IMR-90 (cell line): Measurements from ENCODE around the gene PPP1R3D. TPM values are rescaled to one million over a fixed set of nuclear protein-coding genes. Genes with fewer than 3 reads are reported as not detected.

Experiments used
- ATAC-seq: fragments of 200-7000 bp; cut with Tn5 transposase; 2 replicates; pipeline ENCODE4 v1.9.1; 2020; ENCODE audit warnings: low read depth, mild to moderate bottlenecking, moderate library complexity
- BruUV-seq: library from RNA; stranded (reverse); fragments of 400-500 nt; replicated peaks from 2 replicates; lab custom pipeline; 2021; lab: Mats Ljungman, UMichigan
- CTCF ChIA-PET: fragments of 300-600 bp; formaldehyde crosslinking; extraction: SDS; loops from one replicate; lab custom pipeline; 2021; ENCODE audit warnings: antibody characterized with exemption; lab: Yijun Ruan, JAX
- POLR2A ChIA-PET: fragments of 300-600 bp; sonication (Branson Sonifier 250); formaldehyde crosslinking; loops from one replicate; lab custom pipeline; 2022; ENCODE audit warnings: antibody characterized with exemption; ENCODE audit not compliant: unreplicated experiment; lab: Charles Lee
- DNase-seq: peaks from one replicate; pipeline ENCODE4 v3.0.0; 2013
- H2AFZ ChIP-seq: replicated peaks from 2 replicates; pipeline ENCODE3; 2013; ENCODE audit warnings: low read length, mild to moderate bottlenecking; ENCODE audit not compliant: poor library complexity
- H2AK5ac ChIP-seq: 2 replicates; pipeline ENCODE4 v1.6.1; 2013; ENCODE audit warnings: low read depth, low read length, inconsistent platforms
- H2AK9ac ChIP-seq: replicated peaks from 2 replicates; pipeline ENCODE3; 2013; ENCODE audit warnings: mild to moderate bottlenecking, low read depth, low read length, moderate library complexity; ENCODE audit not compliant: poor library complexity
- H2BK120ac ChIP-seq: 2 replicates; pipeline ENCODE4 v1.6.1; 2013; ENCODE audit warnings: low read depth, low read length, inconsistent platforms
- H2BK15ac ChIP-seq: 3 replicates; pipeline ENCODE4 v1.6.1; 2013; ENCODE audit warnings: low read depth, low read length, inconsistent platforms
- H2BK20ac ChIP-seq: 2 replicates; pipeline ENCODE4 v1.6.1; 2013; ENCODE audit warnings: low read depth, mild to moderate bottlenecking, inconsistent platforms, low read length, moderate library complexity
- H2BK5ac ChIP-seq: 2 replicates; pipeline ENCODE4 v1.6.1; 2013; ENCODE audit warnings: mild to moderate bottlenecking, low read depth, low read length, inconsistent platforms; ENCODE audit not compliant: poor library complexity, severe bottlenecking
- H3K14ac ChIP-seq: replicated peaks from 2 replicates; pipeline ENCODE4 v1.6.1; 2013; ENCODE audit warnings: low read depth, low read length, inconsistent platforms
- H3K18ac ChIP-seq: 2 replicates; pipeline ENCODE4 v1.6.1; 2013; ENCODE audit warnings: low read depth, low read length, control low read depth
- H3K23ac ChIP-seq: 2 replicates; pipeline ENCODE4 v1.6.1; 2013; ENCODE audit warnings: low read depth, low read length, inconsistent platforms
- H3K27ac ChIP-seq: 2 replicates; pipeline ENCODE4 v1.5.1; 2013; ENCODE audit warnings: mild to moderate bottlenecking, control low read depth, low read length; ENCODE audit not compliant: insufficient read depth
- H3K27me3 ChIP-seq: 2 replicates; pipeline ENCODE4 v1.6.1; 2013; ENCODE audit warnings: low read length; ENCODE audit not compliant: control insufficient read depth, insufficient read depth
- H3K36me3 ChIP-seq: 2 replicates; pipeline ENCODE4 v1.6.1; 2013; ENCODE audit warnings: low read length, mixed read lengths; ENCODE audit not compliant: control insufficient read depth, insufficient read depth
- H3K4ac ChIP-seq: 2 replicates; pipeline ENCODE4 v1.6.1; 2013; ENCODE audit warnings: low read depth, low read length, inconsistent platforms
- H3K4me1 ChIP-seq: 2 replicates; pipeline ENCODE4 v1.6.1; 2013; ENCODE audit warnings: low read length, mixed read lengths; ENCODE audit not compliant: control insufficient read depth, insufficient read depth
- H3K4me2 ChIP-seq: 2 replicates; pipeline ENCODE4 v1.6.1; 2013; ENCODE audit warnings: low read depth, mild to moderate bottlenecking, control low read depth, low read length, moderate library complexity
- H3K4me3 ChIP-seq: 2 replicates; pipeline ENCODE4 v1.5.1; 2013; ENCODE audit warnings: low read depth, mild to moderate bottlenecking, control low read depth, low read length, moderate library complexity; ENCODE audit not compliant: insufficient read depth
- H3K56ac ChIP-seq: 2 replicates; pipeline ENCODE4 v1.6.1; 2013; ENCODE audit warnings: low read length, inconsistent platforms; ENCODE audit not compliant: insufficient read depth; ENCODE audit errors: extremely low read depth
- H3K79me1 ChIP-seq, 2 experiments: 2 replicates each; pipeline ENCODE4 v1.6.1; 2013; ENCODE audit warnings: low read length in 2 of 2, inconsistent platforms in 1 of 2, low read depth in 1 of 2
- H3K9ac ChIP-seq: 2 replicates; pipeline ENCODE4 v1.6.1; 2013; ENCODE audit warnings: low read depth, low read length, control low read depth
- H3K9me1 ChIP-seq: 2 replicates; pipeline ENCODE4 v1.6.1; 2013; ENCODE audit warnings: low read length, inconsistent platforms; ENCODE audit not compliant: insufficient read depth
- H3K9me3 ChIP-seq: 2 replicates; pipeline ENCODE4 v1.6.1; 2013; ENCODE audit warnings: low read length; ENCODE audit not compliant: control insufficient read depth, insufficient read depth
- H4K20me1 ChIP-seq: 2 replicates; pipeline ENCODE4 v1.6.1; 2013; ENCODE audit warnings: low read length, inconsistent platforms; ENCODE audit not compliant: insufficient read depth
- H4K5ac ChIP-seq: 2 replicates; pipeline ENCODE4 v1.6.1; 2013; ENCODE audit warnings: mild to moderate bottlenecking, low read depth, low read length, control low read depth
- H4K8ac ChIP-seq, 2 experiments: 2 replicates each; pipeline ENCODE4 v1.6.1; 2013; ENCODE audit warnings: low read depth in 2 of 2, low read length in 2 of 2, control low read depth in 1 of 2, inconsistent platforms in 1 of 2
- H4K91ac ChIP-seq: 2 replicates; pipeline ENCODE4 v1.6.1; 2013; ENCODE audit warnings: low read depth, low read length, inconsistent platforms; ENCODE audit not compliant: insufficient read depth
- CEBPB ChIP-seq: IDR thresholded peaks from 2 replicates; pipeline ENCODE4 v1.6.1; 2012; ENCODE audit warnings: low read depth, low read length, improper control_type of control experiment
- MAFK ChIP-seq: IDR thresholded peaks from 2 replicates; pipeline ENCODE4 v1.6.1; 2012; ENCODE audit warnings: low read depth, low read length, improper control_type of control experiment
- MAZ ChIP-seq: IDR thresholded peaks from 2 replicates; pipeline ENCODE4 v1.6.1; 2012; ENCODE audit warnings: low read depth, mild to moderate bottlenecking, low read length, improper control_type of control experiment, moderate library complexity, borderline replicate concordance
- WGBS, 2 experiments: methylation state at CpG; one replicate each; pipeline versions ENCODE4 v1.1.5 to v1.1.7; 2013; ENCODE audit warnings: missing lambda C conversion rate in 2 of 2; ENCODE audit not compliant: insufficient read length in 1 of 2; ENCODE audit errors: extremely low coverage in 2 of 2; 5-methylcytosine and 5-hydroxymethylcytosine counted together
- dilution Hi-C: fragments of 300-500 bp; cut with HindIII; formaldehyde crosslinking; loops from one replicate; pipeline ENCODE4 v1.14.3; 2018; ENCODE audit warnings: low sequenced_read_pairs; ENCODE audit not compliant: unreplicated experiment
- in situ Hi-C: fragments of 300-500 bp; cut with MboI; formaldehyde crosslinking; loops from 3 replicates; pipeline ENCODE4 v1.14.3; 2019; ENCODE audit warnings: low sequenced_read_pairs, inconsistent platforms, mixed read lengths
- intact Hi-C: fragments of 100-400 bp; cut with micrococcal nuclease; formaldehyde crosslinking; loops from 2 replicates; pipeline ENCODE4 v1.10.0; 2022
- polyA plus RNA-seq, 3 experiments: library from polyadenylated mRNA; depleted of rRNA; stranded (reverse); fragments of >200 nt; gene quantifications; 2 replicates each; pipeline ENCODE4 v1.2.3, GENCODE V29; 2012; ENCODE audit warnings: low replicate concordance in 1 of 3
- total RNA-seq: library from RNA; depleted of rRNA; stranded (reverse); fragments of >200 nt; gene quantifications from 2 replicates; pipeline ENCODE4 v1.2.3, GENCODE V29; 2012; rRNA removed
- TF ChIP-seq, protein P1 (sequence below): conservative IDR thresholded peaks from 2 replicates; pipeline ENCODE4 v1.5.1; 2012; ENCODE audit warnings: mild to moderate bottlenecking, low read depth, low read length, improper control_type of control experiment

The PPP1R3D gene
- total and polyA plus RNA-seq, 2 of the 4 experiments (the other 2 are of a cell fraction), result 1.6 to 2.7 TPM

DNA sequence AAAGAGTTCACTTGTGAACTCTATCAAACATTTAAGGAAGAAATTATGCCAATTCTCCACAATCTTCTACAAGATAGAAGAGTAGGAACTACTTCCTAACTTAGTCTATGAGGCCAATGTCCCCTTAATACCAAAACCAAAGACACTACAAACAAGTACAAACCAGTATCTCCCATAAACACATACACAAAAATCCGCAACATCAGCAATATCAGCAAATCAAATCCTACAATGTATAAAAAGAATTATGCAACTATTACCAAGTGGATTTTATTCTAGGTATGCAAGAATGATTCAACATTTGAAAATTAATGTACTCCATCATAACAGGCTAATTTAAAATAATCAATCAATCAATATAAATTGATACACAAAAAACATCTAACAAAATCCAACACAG lies 52.1 kb downstream of the PPP1R3D start:
- intact Hi-C loops, result no loop called here
- Histone ChIP-seq H3K9ac (no peak overlapping the region), H2BK15ac (no peak overlapping the region), H3K56ac (no peak overlapping the region), H3K4me3 (no peak overlapping the region), H3K9me3 (no peaks in the 10 kb centered on the region), H2BK120ac (no peak overlapping the region), H3K4me2 (no peak overlapping the region), H3K27me3 (no peaks in the 10 kb centered on the region), H4K91ac (no peak overlapping the region), H3K36me3 (no peaks in the 10 kb centered on the region), H4K20me1 (no peaks in the 10 kb centered on the region), H3K18ac (no peak overlapping the region), H2AK5ac (no peak overlapping the region), H3K9me1 (no peaks in the 10 kb centered on the region), H3K14ac (no peak overlapping the region), H4K8ac (no peak overlapping the region), H2AFZ (no peak overlapping the region), H2AK9ac (no peak overlapping the region), H3K79me1 (no peaks in the 10 kb centered on the region), H2BK20ac (no peak overlapping the region), H2BK5ac (no peak overlapping the region), H4K5ac (no peak overlapping the region), H3K4me1 (no peaks in the 10 kb centered on the region), H3K23ac (no peak overlapping the region), H3K27ac (no peak overlapping the region), H3K4ac (no peak overlapping the region)
- DNase-seq, result no peak
- TF ChIP-seq MAFK (peak; percentile 97), MAZ (no peak), CEBPB (no peak)
- TF ChIP-seq, protein P1, sequence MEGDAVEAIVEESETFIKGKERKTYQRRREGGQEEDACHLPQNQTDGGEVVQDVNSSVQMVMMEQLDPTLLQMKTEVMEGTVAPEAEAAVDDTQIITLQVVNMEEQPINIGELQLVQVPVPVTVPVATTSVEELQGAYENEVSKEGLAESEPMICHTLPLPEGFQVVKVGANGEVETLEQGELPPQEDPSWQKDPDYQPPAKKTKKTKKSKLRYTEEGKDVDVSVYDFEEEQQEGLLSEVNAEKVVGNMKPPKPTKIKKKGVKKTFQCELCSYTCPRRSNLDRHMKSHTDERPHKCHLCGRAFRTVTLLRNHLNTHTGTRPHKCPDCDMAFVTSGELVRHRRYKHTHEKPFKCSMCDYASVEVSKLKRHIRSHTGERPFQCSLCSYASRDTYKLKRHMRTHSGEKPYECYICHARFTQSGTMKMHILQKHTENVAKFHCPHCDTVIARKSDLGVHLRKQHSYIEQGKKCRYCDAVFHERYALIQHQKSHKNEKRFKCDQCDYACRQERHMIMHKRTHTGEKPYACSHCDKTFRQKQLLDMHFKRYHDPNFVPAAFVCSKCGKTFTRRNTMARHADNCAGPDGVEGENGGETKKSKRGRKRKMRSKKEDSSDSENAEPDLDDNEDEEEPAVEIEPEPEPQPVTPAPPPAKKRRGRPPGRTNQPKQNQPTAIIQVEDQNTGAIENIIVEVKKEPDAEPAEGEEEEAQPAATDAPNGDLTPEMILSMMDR, result no peak
- no CpG with 5 or more reads among the region's 1 CpG for WGBS, 2 experiments
- in situ Hi-C loops, result no loop called here
- no peak for ATAC-seq
- dilution Hi-C loops, result no loop called here
- BruUV-seq, result no TSS peak
- ChIA-PET POLR2A (no interaction called here), CTCF (no interaction called here)

Other genes starting within 250 kb of the PPP1R3D start
- gene SYCP2, start 6.7 kb downstream of the PPP1R3D start, total RNA-seq, result 0.18 and 0.56 TPM in 2 replicates
- gene SYCP2, start 6.7 kb downstream of the PPP1R3D start, polyA plus RNA-seq (2012; rRNA removed), result 0.22 and 0.31 TPM in 2 replicates
- 3.0 and 3.9 TPM in 2 replicates for gene FAM217B, start 84 bp upstream of the PPP1R3D start, total RNA-seq
- 3.3 and 3.9 TPM in 2 replicates for gene FAM217B, start 84 bp upstream of the PPP1R3D start, polyA plus RNA-seq (2012; rRNA removed)
- not detected in 2 replicates for gene CDH26, start 18.1 kb upstream of the PPP1R3D start, total RNA-seq
- not detected in 2 replicates for gene CDH26, start 18.1 kb upstream of the PPP1R3D start, polyA plus RNA-seq (2012; rRNA removed)